Glutamatergic neuron (in vitro differentiated cells): ENCODE results near the gene DAPK1. TPM values are rescaled to one million over a fixed set of nuclear protein-coding genes. Genes with fewer than 3 reads are reported as not detected.

ENCODE experiments used
- DNase-seq: peaks from one replicate; pipeline ENCODE4 v3.0.0; 2022
- H3K27ac Mint-ChIP-seq: one replicate; pipeline ENCODE4 v1.8.0; 2020; ENCODE audit warnings: mild to moderate bottlenecking, mixed read lengths, inconsistent platforms; ENCODE audit not compliant: unreplicated experiment
- H3K27me3 Mint-ChIP-seq: one replicate; pipeline ENCODE4 v1.8.0; 2020; ENCODE audit warnings: mild to moderate bottlenecking, moderate library complexity, mixed read lengths, inconsistent platforms; ENCODE audit not compliant: unreplicated experiment
- H3K36me3 Mint-ChIP-seq: one replicate; pipeline ENCODE4 v1.8.0; 2020; ENCODE audit warnings: mild to moderate bottlenecking, mixed read lengths, inconsistent platforms; ENCODE audit not compliant: unreplicated experiment
- H3K4me1 Mint-ChIP-seq: one replicate; pipeline ENCODE4 v1.8.0; 2020; ENCODE audit warnings: mild to moderate bottlenecking, low read depth, mixed read lengths, inconsistent platforms; ENCODE audit not compliant: unreplicated experiment
- H3K4me3 Mint-ChIP-seq: one replicate; pipeline ENCODE4 v1.8.0; 2020; ENCODE audit warnings: mild to moderate bottlenecking, mixed read lengths, inconsistent platforms; ENCODE audit not compliant: unreplicated experiment
- H3K9me3 Mint-ChIP-seq: one replicate; pipeline ENCODE4 v1.8.0; 2020; ENCODE audit warnings: mild to moderate bottlenecking, moderate library complexity, mixed read lengths, inconsistent platforms; ENCODE audit not compliant: unreplicated experiment
- CTCF ChIP-seq: fragments of 200-600 bp; sonication (generic); IDR thresholded peaks from one replicate; pipeline ENCODE4 v1.5.0; 2021; ENCODE audit not compliant: partially characterized antibody, unreplicated experiment
- total RNA-seq: library from RNA; stranded (reverse); fragmentation: NEBNext Ultra II Directional; extraction: Animal tissue kit (Norgen Biotek cat#: 25700); gene quantifications from one replicate; pipeline ENCODE4 v1.2.1, GENCODE V29; 2021; ENCODE audit not compliant: unreplicated experiment

Gene DAPK1
- total RNA-seq, 1 donor from 2014 or later: 384 TPM

- peaks cover 20% of the 10 kb centered on the region for H3K9me3 Mint-ChIP-seq
- H3K4me1 Mint-ChIP-seq: peaks cover 9% of the 10 kb centered on the region
- DNase-seq: no peak
- H3K27me3 Mint-ChIP-seq: peaks cover 9% of the 10 kb centered on the region
- H3K36me3 Mint-ChIP-seq: no peaks in the 10 kb centered on the region
- TF ChIP-seq CTCF: no peak
- H3K27ac Mint-ChIP-seq: peak overlapping the region; percentile 26
- H3K4me3 Mint-ChIP-seq: no peak overlapping the region
Measured at GRCh38 chr9:87657190-87657589, 159.5 kb downstream of the DAPK1 start.

GRCh38 chr9:87657893-87658292, 160.2 kb downstream of the DAPK1 start:
- H3K9me3 Mint-ChIP-seq: peaks cover 21% of the 10 kb centered on the region
- H3K27me3 Mint-ChIP-seq: peaks cover 13% of the 10 kb centered on the region
- no peak overlapping the region for H3K4me3 Mint-ChIP-seq
- H3K27ac Mint-ChIP-seq: no peak overlapping the region
- peaks cover 13% of the 10 kb centered on the region for H3K4me1 Mint-ChIP-seq
- H3K36me3 Mint-ChIP-seq: peaks cover 2% of the 10 kb centered on the region
- TF ChIP-seq CTCF: no peak
- DNase-seq: no peak

- no peak overlapping the region for H3K27ac Mint-ChIP-seq
- peaks cover 17% of the 10 kb centered on the region for H3K27me3 Mint-ChIP-seq
- H3K9me3 Mint-ChIP-seq: peaks cover 22% of the 10 kb centered on the region
- H3K36me3 Mint-ChIP-seq: peaks cover 6% of the 10 kb centered on the region
- no peak overlapping the region for H3K4me3 Mint-ChIP-seq
- TF ChIP-seq CTCF: no peak
- no peak for DNase-seq
- H3K4me1 Mint-ChIP-seq: peaks cover 15% of the 10 kb centered on the region
Measured at GRCh38 chr9:87658511-87658910, 160.8 kb downstream of the DAPK1 start.

- peaks cover 27% of the 10 kb centered on the region for H3K27me3 Mint-ChIP-seq
- no peak overlapping the region for H3K4me3 Mint-ChIP-seq
- H3K36me3 Mint-ChIP-seq: peaks cover 10% of the 10 kb centered on the region
- no peak for DNase-seq
- peaks cover 26% of the 10 kb centered on the region for H3K9me3 Mint-ChIP-seq
- H3K27ac Mint-ChIP-seq: peak overlapping the region; percentile 52
- peaks cover 18% of the 10 kb centered on the region for H3K4me1 Mint-ChIP-seq
- no peak for TF ChIP-seq CTCF
Measured at GRCh38 chr9:87659534-87660419, 162.1 kb downstream of the DAPK1 start.

- peaks cover 33% of the 10 kb centered on the region for H3K9me3 Mint-ChIP-seq
- TF ChIP-seq CTCF: no peak
- DNase-seq: no peak
- no peak overlapping the region for H3K27ac Mint-ChIP-seq
- H3K4me3 Mint-ChIP-seq: no peak overlapping the region
- peaks cover 16% of the 10 kb centered on the region for H3K36me3 Mint-ChIP-seq
- H3K4me1 Mint-ChIP-seq: peaks cover 19% of the 10 kb centered on the region
- peaks cover 34% of the 10 kb centered on the region for H3K27me3 Mint-ChIP-seq
Measured at GRCh38 chr9:87661241-87661640, 163.6 kb downstream of the DAPK1 start.
